Measurements from ENCODE around the gene NDUFS8. TPM values are rescaled to one million over a fixed set of nuclear protein-coding genes. Genes with fewer than 3 reads are reported as not detected.

The NDUFS8 gene
- total RNA-seq, 1 donor from 2014 or later = 137 TPM

DNA sequence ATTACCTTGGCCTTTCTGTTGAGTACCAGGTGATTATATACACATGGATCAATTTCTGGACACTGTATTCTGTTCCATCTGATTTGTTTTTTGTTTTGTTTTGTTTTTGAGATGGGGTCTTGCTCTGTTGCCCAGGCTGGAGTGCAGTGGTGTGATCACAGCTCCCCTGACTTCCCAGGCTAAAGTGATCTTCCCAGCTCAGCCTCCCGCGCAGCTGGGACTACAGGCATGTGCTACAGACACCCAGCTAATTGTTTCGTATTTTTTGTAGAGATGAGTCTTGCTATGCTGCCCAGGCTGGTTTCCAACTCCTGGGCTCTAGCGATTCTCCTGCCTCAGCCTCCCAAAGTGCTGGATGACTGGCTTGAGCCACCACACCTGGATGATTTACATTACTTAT lies 27.3 kb downstream of the NDUFS8 start:
- intact Hi-C loops (cut with micrococcal nuclease) = no loop called here
- Mint-ChIP-seq H3K9me3 (no peaks in the 10 kb centered on the region), H3K4me3 (no peak overlapping the region), H3K27ac (no peak overlapping the region), H3K36me3 (ENCODE audit: low read depth) (peaks cover 7% of the 10 kb centered on the region), H3K4me1 (ENCODE audit: low read depth) (no peaks in the 10 kb centered on the region), H3K27me3 (ENCODE audit: insufficient read depth) (no peaks in the 10 kb centered on the region)
- DNase-seq (ENCODE audit: low spot score) = no peak

DNA sequence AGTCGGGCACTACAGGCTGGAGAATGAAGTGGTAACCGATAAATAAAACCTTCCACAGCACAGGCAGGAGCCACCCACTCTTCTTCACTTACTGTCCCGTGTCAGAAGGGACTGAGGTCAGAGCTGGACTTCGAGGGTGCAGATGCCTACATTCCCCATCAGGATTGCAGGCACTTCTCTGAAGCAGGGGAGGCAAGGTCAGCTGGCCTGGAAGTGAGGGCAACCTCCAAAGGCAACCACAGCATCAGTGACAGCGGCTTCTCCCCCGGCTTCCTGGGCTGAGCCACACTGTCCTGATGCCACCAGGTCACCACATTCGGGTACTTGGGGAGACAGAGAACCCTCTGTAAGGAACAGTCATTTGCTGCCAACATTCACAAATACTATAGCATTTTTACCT lies 31.0 kb downstream of the NDUFS8 start:
- Mint-ChIP-seq H3K4me3 (no peak overlapping the region), H3K4me1 (ENCODE audit: low read depth) (no peaks in the 10 kb centered on the region), H3K27me3 (ENCODE audit: insufficient read depth) (no peaks in the 10 kb centered on the region), H3K27ac (no peak overlapping the region), H3K36me3 (ENCODE audit: low read depth) (peaks cover 11% of the 10 kb centered on the region), H3K9me3 (no peaks in the 10 kb centered on the region)
- DNase-seq (ENCODE audit: low spot score) = no peak
- intact Hi-C loops (cut with micrococcal nuclease) = no loop called here

DNA sequence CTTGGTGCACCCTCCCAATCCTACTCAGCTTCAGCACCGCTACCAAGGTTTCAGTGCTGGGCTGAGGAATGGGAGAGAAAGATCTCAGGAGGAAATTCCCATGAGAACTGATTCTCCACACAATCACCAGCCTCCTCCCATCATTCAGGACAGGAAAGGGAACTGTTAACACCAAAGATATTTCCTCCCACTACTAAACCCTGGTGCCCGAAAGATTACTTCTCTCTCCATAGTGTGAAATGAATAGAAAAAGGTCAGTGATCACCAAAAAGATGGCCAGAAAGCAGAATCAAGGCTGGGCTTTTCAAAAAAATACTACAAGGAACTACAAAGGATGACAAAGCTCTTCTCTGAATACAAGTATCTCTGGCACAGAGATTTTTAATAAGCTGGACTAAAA lies 34.4 kb downstream of the NDUFS8 start:
- H3K36me3 Mint-ChIP-seq (ENCODE audit: low read depth) = peaks cover 17% of the 10 kb centered on the region
- no peak for DNase-seq (ENCODE audit: low spot score)
- H3K27me3 Mint-ChIP-seq (ENCODE audit: insufficient read depth) = no peaks in the 10 kb centered on the region
- intact Hi-C loops (cut with micrococcal nuclease) = no loop called here
- H3K9me3 Mint-ChIP-seq = no peaks in the 10 kb centered on the region
- no peak overlapping the region for H3K4me3 Mint-ChIP-seq
- no peaks in the 10 kb centered on the region for H3K4me1 Mint-ChIP-seq (ENCODE audit: low read depth)
- H3K27ac Mint-ChIP-seq = no peak overlapping the region

DNA sequence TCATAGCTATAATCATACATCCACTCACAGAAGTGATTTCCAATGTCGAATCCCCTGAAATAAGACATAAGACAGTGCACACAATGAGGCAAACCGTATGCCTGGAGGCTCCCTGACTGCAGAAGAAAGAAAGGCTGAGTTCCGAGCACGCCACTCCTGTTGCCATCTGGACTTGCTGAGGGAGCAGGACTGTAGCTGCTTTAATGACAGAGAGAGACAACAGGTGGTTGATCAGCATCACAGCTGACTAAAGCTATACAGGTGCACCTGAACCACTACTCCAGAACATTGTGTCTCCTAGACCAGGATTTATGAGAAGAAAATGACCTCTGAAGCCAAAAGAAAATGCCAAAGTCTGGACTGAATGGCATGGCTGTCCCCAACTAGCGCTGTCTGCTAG lies 35.4 kb downstream of the NDUFS8 start:
- H3K9me3 Mint-ChIP-seq = no peaks in the 10 kb centered on the region
- H3K27ac Mint-ChIP-seq = no peak overlapping the region
- H3K27me3 Mint-ChIP-seq (ENCODE audit: insufficient read depth) = no peaks in the 10 kb centered on the region
- intact Hi-C loops (cut with micrococcal nuclease) = no loop called here
- no peaks in the 10 kb centered on the region for H3K4me1 Mint-ChIP-seq (ENCODE audit: low read depth)
- peaks cover 17% of the 10 kb centered on the region for H3K36me3 Mint-ChIP-seq (ENCODE audit: low read depth)
- H3K4me3 Mint-ChIP-seq = no peak overlapping the region
- no peak for DNase-seq (ENCODE audit: low spot score)

DNA sequence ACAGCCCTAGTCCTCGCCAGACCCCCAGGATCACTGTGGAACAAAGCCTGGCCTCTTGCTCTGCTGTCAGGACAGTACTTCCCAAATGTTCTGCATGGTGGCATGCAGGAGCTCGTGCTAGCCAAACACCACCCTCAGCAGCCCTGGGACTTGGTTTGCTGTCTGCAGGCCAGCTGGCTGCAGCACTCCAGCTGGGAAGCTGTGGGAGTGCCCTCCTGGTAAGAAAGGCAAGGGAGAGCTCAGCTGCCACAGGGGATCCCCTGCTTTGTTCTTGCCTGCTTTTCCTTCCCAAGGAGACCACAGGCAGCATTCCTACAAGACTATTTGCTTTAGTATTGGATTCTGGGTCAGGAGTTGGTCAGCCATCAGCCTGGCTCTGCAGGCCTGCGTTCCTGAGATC lies 36.3 kb downstream of the NDUFS8 start:
- Mint-ChIP-seq H3K36me3 (ENCODE audit: low read depth) (peaks cover 17% of the 10 kb centered on the region), H3K27ac (no peak overlapping the region), H3K9me3 (no peaks in the 10 kb centered on the region), H3K27me3 (ENCODE audit: insufficient read depth) (no peaks in the 10 kb centered on the region), H3K4me1 (ENCODE audit: low read depth) (no peaks in the 10 kb centered on the region), H3K4me3 (no peak overlapping the region)
- intact Hi-C loops (cut with micrococcal nuclease) = no loop called here
- DNase-seq (ENCODE audit: low spot score) = no peak

DNA sequence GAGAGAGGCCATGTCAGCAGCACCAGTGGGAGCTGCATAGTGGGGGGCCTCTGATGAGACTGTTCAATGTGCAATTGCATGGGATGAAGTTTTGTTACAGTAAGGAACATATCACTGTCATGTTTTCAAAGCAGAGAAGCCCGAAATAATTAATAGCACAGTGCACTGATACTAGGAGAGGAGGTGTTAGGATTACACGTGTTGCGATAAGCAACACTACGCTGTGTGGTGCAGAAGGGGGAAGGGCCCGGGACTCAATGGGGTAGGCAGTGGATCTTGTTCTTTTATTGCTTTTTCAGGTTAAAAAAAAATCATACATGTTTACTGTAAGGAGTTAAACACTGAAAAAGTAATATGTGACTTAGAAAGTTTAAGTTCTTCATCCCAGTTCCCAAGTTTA lies 37.5 kb downstream of the NDUFS8 start:
- intact Hi-C loops (cut with micrococcal nuclease) = no loop called here
- no peak for DNase-seq (ENCODE audit: low spot score)
- no peaks in the 10 kb centered on the region for H3K9me3 Mint-ChIP-seq

DNA sequence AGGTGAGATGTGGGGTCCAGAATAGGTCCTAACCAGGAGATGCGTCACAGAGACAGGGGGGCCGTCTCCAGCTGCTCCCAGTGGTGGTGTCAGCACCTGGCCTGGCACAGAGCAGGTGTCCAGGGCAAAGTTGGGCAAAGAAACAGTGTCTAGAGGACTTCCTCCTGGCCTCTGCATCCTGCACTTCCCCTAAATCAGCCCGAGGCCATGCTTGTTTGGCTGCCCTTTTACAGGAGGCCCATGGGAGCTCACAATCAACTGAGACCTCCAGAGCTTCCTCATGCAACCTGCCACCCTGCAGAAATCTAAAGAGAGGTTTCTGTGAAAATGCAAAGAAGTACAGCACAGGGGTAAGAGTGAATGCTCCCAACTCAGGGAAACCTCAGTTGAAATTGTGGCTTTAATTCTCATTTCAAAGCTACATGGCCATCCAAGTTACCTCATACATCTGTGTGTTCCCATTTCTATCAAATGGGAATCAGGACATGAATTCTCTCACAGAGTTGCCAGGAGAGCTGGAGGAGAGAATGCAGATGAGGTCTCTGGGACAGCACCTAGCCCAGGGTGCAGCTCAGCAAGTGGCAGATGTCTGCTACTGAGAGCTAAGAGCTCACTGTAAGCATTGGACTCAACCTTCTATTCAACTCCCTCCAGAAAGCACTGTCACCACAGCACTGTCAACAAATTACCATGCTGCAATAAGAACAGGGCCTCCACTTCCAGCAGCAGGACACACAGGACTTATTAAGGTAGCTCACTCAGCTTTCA lies 41.0 kb downstream of the NDUFS8 start:
- intact Hi-C loops (cut with micrococcal nuclease) = no loop called here
- Mint-ChIP-seq H3K4me3 (no peak overlapping the region), H3K27ac (no peak overlapping the region), H3K4me1 (ENCODE audit: low read depth) (no peaks in the 10 kb centered on the region), H3K27me3 (ENCODE audit: insufficient read depth) (no peaks in the 10 kb centered on the region), H3K36me3 (ENCODE audit: low read depth) (peaks cover 9% of the 10 kb centered on the region), H3K9me3 (no peaks in the 10 kb centered on the region)
- DNase-seq (ENCODE audit: low spot score) = no peak

More for the DNA sequence above, 37.5 kb downstream of the NDUFS8 start:
- Mint-ChIP-seq H3K27me3 (ENCODE audit: insufficient read depth) (no peaks in the 10 kb centered on the region), H3K36me3 (ENCODE audit: low read depth) (peaks cover 17% of the 10 kb centered on the region), H3K4me1 (ENCODE audit: low read depth) (no peaks in the 10 kb centered on the region), H3K4me3 (no peak overlapping the region), H3K27ac (no peak overlapping the region)

DNA sequence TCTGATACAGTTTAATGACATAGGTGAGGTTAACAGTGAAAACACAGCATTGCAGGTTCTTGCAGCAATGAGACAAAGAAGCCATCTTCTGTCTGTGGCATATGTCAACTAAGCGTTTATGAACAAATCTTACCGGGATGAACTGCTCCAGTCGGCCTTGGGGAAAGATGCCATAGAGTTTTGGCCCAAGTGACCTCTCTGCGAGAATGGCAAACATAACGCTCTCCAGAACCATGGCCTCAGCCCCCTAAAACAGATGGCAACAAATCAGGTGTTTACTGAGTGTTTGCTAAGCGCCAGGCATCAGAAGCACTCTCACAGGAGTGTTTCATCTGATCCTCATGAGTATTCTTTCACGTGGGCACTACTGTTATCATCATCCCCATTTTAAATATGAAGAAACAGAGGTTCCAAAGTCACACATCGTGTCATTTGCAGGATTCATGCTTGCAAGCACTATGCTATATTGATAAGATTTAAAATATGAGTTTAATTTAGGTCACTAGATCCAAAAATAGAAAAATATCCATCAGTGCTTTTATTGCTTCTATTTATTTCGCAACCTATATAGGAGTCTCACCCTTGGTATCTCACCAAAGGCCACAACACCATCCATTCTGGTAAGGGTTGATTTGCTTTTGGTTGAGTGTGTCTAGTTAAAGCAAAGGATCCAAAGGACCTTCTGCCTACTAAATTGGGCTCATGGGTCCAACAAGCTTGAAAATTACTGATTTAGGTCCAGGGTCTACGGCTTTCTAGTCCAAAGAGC lies 44.3 kb downstream of the NDUFS8 start:
- DNase-seq (ENCODE audit: low spot score) = no peak
- H3K36me3 Mint-ChIP-seq (ENCODE audit: low read depth) = peaks cover 5% of the 10 kb centered on the region
- no peak overlapping the region for H3K4me3 Mint-ChIP-seq
- no peaks in the 10 kb centered on the region for H3K4me1 Mint-ChIP-seq (ENCODE audit: low read depth)
- H3K9me3 Mint-ChIP-seq = no peaks in the 10 kb centered on the region
- no peak overlapping the region for H3K27ac Mint-ChIP-seq
- H3K27me3 Mint-ChIP-seq (ENCODE audit: insufficient read depth) = no peaks in the 10 kb centered on the region
- intact Hi-C loops (cut with micrococcal nuclease) = no loop called here

DNA sequence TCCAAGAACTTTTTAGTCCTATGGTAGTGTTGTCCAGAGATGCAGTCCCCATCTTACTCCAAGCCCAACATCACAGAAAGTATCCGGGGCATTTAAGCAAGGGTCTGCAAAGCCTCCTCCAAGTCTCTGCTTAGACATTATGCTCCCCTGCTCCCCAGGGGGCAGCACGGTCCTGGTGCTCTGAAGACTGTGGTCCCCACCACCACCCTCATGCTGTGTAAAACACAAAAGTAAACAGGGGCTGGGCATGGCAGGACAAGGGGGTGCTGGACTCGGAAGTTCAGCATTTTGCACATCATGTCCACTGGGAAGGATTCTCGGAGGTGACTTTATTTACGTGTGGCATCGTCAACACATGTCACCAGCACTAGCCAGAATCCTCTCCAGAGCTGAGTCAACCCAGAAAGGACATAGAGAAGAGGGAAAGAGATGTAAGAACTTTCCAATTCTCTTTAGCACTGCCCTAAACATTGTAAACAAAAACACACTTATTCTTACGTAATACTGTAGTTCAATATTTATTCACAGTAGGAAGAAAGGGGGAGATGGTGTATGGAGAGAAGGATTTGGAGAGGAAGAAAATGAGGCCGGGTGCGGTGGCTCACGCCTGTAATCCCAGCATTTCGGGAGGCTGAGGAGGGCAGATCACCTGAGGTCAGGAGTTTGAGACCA lies 46.0 kb downstream of the NDUFS8 start:
- H3K36me3 Mint-ChIP-seq (ENCODE audit: low read depth) = no peaks in the 10 kb centered on the region
- no peak overlapping the region for H3K27ac Mint-ChIP-seq
- no peaks in the 10 kb centered on the region for H3K9me3 Mint-ChIP-seq
- no peak overlapping the region for H3K4me3 Mint-ChIP-seq
- intact Hi-C loops (cut with micrococcal nuclease) = no loop called here
- no peak for DNase-seq (ENCODE audit: low spot score)
- no peaks in the 10 kb centered on the region for H3K4me1 Mint-ChIP-seq (ENCODE audit: low read depth)
- H3K27me3 Mint-ChIP-seq (ENCODE audit: insufficient read depth) = no peaks in the 10 kb centered on the region

DNA sequence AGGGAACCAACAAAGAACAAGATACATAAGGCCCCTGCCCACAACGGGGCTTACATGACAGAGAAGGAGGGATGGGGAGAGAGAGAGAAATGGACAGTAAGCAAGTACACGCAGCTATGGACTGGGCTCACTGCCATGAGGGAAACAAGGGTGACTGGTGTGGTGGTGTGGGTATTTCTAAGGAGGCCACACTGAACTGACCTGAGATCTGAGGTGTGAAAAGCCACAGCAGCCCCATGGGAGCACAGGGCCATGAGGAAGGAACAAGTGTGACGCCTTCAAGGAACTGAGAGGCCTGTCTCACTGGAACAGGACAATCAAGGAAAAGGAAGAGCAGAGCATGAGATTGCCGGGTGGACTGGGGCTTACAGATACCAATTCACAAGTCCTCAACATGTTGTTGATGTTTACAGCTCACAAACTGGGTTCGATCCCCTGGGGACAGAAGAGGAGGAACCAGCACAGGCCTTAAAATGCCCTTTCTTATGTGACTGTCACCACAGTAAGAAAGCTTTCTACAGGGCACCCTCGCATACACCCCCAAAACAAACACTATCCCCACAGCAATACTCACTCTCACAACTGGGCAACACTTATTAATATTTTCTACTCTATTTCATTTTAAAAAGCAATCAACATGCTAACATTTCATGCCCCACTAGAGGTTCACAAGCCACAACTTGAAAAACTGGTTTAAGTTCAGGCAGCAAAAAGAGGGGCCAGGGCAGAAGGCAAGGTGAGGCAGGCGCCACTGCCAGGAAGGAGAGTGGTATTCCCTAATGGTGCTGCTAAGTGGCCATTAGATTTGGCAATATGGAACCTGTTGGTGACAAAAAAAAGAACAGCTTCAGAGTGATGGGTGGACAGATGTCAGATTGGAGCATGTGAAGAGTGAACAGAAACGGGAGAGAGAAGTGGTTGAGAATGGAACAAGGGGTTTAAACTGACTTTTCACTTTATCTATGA lies 47.4 kb downstream of the NDUFS8 start:
- no peak for DNase-seq (ENCODE audit: low spot score)
- no peaks in the 10 kb centered on the region for H3K36me3 Mint-ChIP-seq (ENCODE audit: low read depth)
- intact Hi-C loops (cut with micrococcal nuclease) = no loop called here
- H3K27ac Mint-ChIP-seq = no peak overlapping the region
- no peaks in the 10 kb centered on the region for H3K9me3 Mint-ChIP-seq
- no peak overlapping the region for H3K4me3 Mint-ChIP-seq
- no peaks in the 10 kb centered on the region for H3K27me3 Mint-ChIP-seq (ENCODE audit: insufficient read depth)
- H3K4me1 Mint-ChIP-seq (ENCODE audit: low read depth) = no peaks in the 10 kb centered on the region

DNA sequence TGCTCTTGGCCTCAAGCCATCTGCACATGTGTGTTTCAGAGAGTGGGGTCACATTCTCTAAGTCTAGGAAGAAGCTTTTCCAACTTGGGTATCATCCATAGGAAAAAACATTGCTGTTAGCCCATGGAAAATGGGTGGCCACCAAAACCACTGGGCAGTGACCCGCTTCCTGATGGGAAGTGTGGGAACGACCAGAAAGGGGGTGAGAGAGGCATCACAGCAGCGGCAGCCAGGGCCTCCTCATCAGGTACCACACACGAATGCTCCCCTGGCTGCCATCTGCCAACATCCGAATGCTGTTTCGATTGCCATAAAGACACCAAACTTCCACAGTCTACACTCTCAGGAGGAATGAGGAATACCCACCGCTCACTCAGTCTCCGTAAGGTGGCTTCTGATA lies 50.4 kb downstream of the NDUFS8 start:
- H3K27me3 Mint-ChIP-seq (ENCODE audit: insufficient read depth) = no peaks in the 10 kb centered on the region
- DNase-seq (ENCODE audit: low spot score) = no peak
- H3K4me3 Mint-ChIP-seq = no peak overlapping the region
- H3K36me3 Mint-ChIP-seq (ENCODE audit: low read depth) = no peaks in the 10 kb centered on the region
- H3K4me1 Mint-ChIP-seq (ENCODE audit: low read depth) = no peaks in the 10 kb centered on the region
- intact Hi-C loops (cut with micrococcal nuclease) = no loop called here
- no peaks in the 10 kb centered on the region for H3K9me3 Mint-ChIP-seq
- no peak overlapping the region for H3K27ac Mint-ChIP-seq

DNA sequence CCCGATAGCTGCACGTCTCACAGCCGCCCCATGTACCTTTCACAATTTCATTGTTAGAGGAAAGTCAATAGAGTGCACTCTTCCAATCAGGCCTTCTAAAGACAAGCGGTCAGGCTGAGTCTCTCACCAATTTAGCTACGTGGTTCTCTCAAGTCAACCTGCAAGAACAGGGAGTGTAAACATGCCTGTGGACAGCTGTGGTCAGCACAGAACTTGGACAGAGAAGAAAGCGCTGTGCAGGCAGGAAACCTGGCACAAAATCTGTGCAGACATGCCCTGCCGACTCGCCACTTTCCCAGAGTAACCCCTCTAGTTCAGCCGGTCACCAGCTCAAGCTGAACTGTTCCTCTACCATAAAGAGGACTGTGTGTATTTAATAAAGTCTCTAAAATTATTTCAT lies 51.2 kb downstream of the NDUFS8 start:
- H3K4me1 Mint-ChIP-seq (ENCODE audit: low read depth) = no peaks in the 10 kb centered on the region
- no peak for DNase-seq (ENCODE audit: low spot score)
- H3K36me3 Mint-ChIP-seq (ENCODE audit: low read depth) = no peaks in the 10 kb centered on the region
- H3K9me3 Mint-ChIP-seq = no peaks in the 10 kb centered on the region
- H3K27me3 Mint-ChIP-seq (ENCODE audit: insufficient read depth) = no peaks in the 10 kb centered on the region
- H3K4me3 Mint-ChIP-seq = no peak overlapping the region
- intact Hi-C loops (cut with micrococcal nuclease) = no loop called here
- no peak overlapping the region for H3K27ac Mint-ChIP-seq
